Putamen (tissue), 1 donor: ENCODE measurements around the gene NCSTN.

ENCODE experiments used
- DNase-seq: peaks from one replicate; pipeline ENCODE4 v3.0.0-alpha.2; 2016; ENCODE audit warnings: low spot score

The NCSTN gene

DNA sequence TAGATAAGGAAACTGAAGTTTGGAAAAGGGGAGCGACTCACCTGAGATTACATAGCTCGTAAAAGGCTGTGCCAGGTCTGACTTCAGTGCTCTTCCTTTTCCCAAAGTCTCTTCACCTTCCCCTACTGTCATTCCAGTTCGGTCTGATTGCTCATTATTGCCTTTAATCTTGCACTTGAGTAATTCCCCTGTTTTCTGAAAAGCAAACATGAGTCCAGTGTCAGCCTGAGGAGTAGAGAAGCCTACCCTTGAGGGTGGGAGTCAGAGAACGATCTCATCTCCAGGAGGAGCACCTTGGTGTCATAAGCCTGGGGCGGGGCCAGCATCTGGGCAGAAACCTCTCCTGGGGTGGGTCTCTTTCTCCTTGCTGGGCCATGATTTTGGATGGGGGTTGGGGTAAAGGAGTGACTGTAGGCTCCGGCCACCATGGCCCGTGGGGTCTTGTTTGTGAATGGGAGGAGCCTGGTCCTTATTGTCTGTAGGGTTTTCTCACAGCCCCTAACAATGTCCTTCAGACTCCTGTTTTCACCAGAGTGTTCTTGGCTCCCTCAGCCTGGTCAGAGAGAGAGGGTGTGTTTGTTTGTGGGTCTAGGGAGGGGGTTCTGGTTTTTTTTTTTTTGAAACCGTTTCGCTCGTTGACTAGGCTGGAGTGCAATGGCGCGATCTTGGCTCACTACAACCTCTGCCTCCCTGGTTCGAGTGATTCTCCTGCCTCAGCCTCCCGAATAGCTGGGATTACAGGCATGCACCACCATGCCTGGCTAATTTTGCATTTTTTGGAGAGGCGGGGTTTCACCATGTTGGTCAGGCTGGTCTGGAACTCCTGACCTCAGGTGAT is 63.2 kb downstream of the NCSTN start:
- DNase-seq, result no peak

DNA sequence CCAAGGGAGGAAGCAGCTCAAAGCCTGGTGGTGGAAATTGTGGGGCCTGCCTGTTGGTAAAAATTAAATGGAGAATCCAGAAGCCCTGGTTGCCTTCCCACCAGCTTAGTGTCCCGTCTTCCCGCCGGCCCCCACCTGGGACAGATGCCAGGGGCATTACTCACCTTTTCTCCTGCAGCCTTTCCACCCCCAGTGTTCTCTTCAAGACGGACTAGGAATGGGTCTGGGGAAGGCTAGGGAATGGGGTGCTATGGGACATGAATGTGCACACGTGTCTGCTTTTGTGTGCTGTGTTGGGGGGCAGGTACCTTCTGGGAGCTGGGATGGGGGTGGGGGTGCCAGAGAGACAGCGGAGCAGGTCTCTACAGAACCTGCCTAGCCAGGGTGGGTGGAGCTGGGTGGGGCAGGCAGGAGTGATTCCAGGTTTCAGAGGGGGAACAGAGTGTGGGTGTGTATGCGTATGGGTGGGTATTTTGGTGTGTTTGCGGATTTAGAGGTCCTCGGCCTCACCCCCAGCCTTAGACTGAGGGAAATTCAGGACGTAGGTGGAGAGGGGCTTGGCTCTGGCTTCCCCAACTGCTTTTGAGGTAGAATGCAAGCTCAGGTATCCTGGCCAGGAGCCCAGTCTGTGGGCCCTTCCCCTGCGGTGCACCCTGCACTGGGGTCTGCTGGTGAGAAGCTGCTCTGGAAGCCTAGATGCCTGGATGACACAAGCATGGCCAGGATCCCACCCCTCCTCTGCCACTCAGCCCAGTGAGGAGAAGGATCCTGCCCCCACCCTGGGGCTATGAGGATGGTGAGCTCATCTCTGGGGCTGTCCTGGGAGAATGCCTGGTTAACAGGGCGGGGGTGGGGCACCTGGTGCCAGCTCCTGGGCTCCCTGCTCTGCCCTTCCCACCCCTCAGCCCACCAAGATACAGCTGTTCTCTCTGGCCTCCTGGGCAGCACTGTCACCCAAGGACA is 64.9 kb downstream of the NCSTN start:
- no peak for DNase-seq
